HT1080 (cell line): ENCODE measurements around the gene GPR108. TPM values are rescaled to one million over a fixed set of nuclear protein-coding genes. Genes with fewer than 3 reads are reported as not detected.
"Not testable (repeated sequence)": the region's sequence is repeated elsewhere in the genome, so short reads cannot be mapped to it uniquely, and the experiment has no call there.

ENCODE experiments used
- DNase-seq: peaks from one replicate; pipeline ENCODE4 v3.0.0-alpha.2; 2015; ENCODE audit warnings: low read depth
- total RNA-seq: library from RNA; depleted of rRNA; stranded (reverse); fragments of >200 nt; shearing (Covaris generic); gene quantifications from 2 replicates; pipeline ENCODE4 v1.2.3, GENCODE V29; 2014

Gene GPR108
- total RNA-seq, 1 experiment from 2014 or later, result 25.5 TPM

DNA sequence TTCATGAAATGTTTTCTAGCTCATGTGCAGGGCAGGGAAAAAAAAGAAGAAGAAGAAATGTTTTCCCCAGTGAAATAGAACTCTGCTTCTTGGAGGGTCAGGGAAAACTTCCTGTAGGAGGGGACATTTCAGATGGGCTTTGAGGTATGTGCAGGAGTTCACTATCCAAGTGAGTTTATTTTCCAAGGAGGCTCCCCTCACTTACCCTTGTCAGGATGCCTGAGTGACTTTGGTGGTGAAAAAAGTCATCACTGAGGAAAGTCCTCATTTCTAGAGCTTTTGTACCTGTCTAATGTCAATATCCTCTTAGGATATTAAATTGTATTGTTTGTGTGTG, 16.3 kb downstream of the GPR108 start:
- no peak for DNase-seq

DNA sequence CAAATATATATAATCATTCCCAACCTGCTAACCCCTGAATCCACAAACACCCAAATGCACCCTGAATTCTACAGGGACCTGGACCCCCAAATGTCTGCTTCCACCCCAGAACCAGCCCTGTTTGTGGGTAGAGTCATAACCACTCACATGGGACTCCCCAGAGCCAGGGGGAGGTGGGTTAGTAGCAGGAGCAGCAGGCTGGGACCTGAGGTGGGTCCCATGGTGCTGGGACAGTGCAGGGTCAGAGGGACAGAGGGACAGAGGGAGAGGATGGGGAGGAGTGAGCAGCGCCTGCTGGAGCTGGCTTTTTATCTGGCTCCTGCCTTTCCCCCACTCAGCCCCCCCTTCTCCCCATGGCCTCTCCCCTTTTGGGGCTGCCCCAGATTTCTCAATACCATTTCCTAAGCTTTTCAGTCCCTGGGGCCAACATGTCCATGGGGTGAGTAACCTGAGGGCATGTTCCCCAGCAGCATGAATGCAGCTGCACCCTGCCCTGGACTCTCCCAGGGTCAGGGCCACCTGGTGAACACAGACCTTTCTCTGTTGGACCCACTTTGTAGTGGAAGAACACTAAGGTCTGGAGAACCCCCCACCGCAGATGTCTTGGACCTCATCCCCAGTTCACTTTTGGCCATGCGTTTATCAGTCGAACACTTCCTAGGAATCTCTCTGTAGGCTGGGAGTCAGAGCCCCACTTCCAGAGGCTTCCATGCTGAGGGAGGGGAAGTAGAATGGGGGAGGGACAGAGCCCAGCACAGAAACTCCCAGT, 16.8 kb downstream of the GPR108 start, which contains the start of gene C3:
C3 (minus strand) TSS at position 282 of the 769 bp plus-strand sequence; CDS start at position 221, 61 bp downstream.
- DNase-seq, result no peak

DNA sequence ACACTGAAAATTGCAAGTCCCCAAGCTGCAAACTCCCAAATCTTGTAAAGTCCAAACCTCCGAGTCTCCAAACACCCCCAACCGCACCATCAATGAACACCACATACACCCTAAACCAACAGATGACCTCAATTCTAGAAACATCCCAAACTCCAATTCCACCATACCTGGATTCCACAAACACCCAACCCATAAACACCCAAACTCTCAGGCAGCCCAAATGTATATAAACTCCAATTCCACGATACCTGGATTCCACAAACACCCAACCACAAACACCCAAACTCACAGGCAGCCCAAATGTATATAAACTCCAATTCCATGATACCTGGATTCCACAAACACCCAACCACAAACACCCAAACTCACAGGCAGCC, 17.4 kb downstream of the GPR108 start:
- no peak for DNase-seq

DNA sequence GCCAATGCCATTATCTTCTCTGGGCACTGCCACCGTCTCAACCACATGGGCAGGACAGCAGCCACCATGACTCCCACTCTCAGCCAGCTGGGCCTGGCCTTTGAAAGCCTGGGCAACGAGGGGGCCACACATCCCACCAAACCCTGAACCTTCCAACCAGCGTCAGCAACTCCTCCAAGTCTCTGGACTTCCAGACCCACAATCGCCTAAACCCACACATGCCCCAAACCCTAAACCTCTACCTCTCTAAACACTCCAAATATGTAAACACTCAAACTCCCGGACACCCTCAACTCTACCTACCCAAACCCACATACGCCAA, 17.9 kb downstream of the GPR108 start:
- DNase-seq, result no peak

- no peak for DNase-seq
Measured at GRCh38 chr19:6718741-6719539, 18.4 kb downstream of the GPR108 start.

DNA sequence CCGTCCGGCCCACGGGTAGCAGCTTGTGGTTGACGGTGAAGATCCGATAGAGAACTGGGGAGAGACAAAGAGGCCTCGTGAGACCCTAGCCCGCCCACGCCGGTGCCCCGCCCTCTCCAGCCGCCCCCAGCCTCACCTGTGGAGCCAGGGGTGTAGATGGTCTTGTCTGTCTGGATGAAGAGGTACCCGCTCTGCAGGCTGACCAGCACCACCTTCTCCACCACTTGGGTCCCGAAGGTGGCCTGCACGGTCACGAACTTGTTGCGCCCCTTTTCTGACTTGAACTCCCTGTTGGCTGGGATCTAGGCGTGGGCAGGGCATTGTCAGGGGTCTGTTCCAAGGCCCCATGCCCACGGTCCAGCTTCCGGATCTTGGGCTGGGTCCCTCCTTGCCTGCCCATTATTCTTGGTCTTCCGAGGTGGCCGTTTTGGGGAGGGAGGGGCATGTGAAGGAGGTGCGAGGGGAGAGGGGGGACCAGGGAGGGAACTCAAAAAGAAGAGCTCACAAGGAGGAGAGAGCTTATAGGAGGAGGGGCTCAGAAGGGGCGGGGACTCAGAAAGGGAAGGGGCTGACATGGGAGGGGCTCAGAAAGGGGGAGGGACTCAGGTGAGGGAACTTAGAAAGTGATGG, 19.2 kb downstream of the GPR108 start:
- DNase-seq, result no peak

DNA sequence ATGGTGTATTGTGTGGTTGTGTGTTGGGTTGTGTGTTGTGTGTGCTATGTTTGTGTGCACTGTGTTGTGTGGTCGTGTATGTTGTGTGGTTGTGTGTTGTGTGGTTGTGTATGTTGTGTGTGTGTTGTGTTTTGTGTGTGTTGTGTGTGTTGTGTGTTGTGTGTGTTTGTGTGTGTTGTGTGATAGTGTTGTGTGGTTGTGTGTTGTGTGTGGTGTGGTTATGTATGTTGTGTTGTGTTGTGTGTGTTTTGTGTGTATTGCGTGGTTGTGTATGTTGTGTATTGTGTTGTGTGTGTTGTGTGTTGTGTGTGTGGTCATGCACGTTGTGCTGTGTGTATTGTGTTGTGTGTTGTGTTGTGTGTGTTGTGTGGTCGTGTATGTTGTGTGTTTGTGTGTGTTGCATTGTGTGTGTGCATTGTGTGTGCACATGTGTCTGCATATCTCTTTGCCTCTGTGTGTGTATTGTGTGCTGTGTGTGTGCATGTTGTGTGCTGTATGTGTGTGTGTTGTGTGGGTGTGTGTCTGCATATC, 19.9 kb downstream of the GPR108 start:
- no peak for DNase-seq

GRCh38 chr19:6717036-6717435, 20.3 kb downstream of the GPR108 start:
- no peak for DNase-seq

DNA sequence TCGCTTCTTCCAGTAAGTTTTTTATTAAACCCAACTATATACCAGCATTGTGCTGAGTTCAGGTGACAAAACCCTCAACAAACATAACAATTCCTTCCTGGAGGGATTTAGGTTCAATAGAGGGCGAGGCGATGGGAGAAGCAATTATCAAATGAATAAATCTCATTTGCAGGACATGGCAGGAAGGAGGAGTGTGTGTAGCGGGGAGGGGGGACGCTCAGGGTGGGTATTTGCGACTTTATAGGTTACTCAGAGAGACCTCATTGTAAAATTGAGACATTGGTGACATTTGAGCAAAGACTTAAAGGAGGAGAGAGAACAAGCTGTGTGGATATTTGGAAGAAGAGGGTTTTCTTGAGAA, 20.8 kb downstream of the GPR108 start:
- DNase-seq, result no peak

DNA sequence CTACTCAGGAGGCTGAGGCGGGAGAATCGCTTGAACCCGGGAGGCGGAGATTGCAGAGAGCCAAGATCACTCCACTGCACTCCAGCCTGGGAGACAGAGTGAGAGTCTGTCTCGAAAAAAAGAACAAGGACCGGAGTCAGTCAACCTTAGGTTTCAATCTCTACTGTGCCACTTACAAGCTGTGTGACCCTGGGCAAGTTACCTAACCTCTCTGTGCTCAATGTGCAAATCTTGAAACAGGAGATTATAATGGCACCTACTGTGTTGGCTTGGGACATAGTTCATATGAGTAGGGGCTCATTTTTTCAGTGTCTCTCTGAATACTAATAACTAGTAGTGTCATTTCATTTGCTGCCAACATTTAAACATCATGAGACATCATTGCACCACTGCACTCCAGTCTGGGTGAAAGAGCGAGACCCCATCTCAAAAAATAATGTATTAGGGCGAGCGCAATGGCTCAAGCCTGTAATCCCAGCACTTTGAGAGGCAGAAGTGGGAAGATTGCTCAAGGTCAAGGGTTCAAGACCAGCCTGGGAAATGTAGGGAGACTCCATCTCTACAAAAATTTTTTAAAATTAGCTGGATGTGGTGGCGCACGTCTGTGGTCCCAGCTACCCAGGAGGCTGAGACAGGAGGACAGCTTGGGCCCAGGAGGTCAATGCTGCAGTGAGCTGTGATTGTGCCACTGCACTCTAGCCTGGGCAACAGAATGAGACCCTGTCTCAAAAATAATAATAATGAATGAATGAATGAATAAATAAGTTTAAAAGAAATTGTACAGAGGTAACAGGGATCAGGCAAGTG, 22.4 kb downstream of the GPR108 start:
- DNase-seq, result no peak

- no peak for DNase-seq
Measured at GRCh38 chr19:6713773-6714692, 23.3 kb downstream of the GPR108 start.

GRCh38 chr19:6712692-6713670, 24.4 kb downstream of the GPR108 start:
- no peak for DNase-seq

- DNase-seq, result no peak
Measured at GRCh38 chr19:6712231-6712630, 25.1 kb downstream of the GPR108 start.

DNA sequence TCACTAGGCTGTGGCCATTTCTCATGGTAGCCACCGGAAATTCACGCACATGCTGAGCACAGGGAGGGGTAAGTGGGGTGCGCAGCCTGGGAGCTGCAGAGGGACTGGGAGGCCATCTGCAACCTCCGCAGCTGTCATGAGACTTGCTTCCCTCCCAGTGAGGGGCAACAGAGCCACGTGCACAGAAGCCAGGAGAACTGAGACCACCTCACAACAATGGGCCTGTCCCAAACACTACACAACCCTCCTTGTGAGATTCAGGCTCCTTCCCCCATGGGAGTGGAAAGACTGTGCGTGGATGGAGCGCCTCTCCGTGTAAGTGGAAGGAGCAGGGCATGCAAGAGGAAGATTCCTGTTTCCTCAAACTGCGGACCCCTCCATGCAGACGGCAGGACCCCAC, 25.8 kb downstream of the GPR108 start:
- DNase-seq, result no peak

- DNase-seq, result no peak
Measured at GRCh38 chr19:6711078-6711361, 26.4 kb downstream of the GPR108 start.

DNA sequence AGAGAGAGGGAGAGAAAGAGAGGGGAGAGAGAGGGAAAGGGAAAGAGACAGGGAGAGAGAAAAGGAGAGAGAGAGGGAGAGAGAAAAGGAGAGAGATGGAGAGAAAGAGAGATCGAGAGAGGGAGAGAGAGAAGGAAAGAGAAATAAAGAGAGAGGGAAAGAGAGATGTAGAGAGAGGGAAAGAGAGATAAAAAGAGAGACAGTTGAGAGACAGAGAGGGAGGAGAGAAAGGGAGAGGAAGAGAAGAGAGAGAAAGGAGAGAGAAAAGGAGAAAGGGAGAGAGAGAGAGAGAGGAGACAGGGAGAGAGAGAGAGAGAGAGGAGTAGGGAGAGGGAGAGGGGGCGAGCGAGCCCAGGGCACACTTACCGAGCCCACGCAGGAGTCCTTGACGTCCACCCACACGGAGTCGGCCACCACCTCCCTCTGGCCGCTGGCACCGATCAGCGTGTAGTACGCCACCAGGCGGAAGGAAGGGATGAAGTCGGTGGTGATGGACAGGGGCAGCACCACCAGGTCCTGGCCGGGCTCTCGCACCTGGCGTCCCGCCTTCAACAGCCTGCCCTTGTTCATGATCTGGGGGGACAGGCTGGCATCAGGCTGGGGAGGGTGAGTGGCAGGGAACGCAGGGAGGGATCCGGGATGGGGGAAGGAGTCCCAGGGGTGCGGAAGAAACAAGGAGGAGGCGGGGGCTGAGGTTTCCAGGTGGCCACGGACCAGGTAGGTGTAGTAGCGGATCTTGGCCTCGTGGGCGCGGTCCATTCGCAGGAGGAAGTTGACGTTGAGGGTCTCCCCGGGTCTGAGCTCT, 26.9 kb downstream of the GPR108 start:
- DNase-seq, result no peak

DNA sequence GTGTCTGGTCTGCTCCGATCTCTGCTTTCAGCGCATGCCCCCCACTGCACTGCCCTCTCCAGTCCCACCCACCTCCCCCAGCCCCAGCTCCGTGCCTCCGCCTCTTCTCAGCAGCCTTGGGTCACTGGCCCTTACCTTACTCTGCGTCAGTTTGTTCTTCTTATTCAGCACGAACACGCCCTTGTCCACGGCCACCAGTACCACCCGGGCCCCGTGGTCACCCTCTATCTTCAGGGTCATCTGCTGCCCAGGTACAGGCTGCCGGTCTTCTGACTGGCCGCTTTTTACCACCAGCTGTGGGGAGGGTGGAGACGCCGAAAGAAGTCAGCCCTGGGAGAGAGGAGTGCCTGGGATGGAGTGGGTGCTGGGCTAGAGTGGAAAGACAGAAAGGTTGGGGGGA, 27.8 kb downstream of the GPR108 start:
- no peak for DNase-seq

DNA sequence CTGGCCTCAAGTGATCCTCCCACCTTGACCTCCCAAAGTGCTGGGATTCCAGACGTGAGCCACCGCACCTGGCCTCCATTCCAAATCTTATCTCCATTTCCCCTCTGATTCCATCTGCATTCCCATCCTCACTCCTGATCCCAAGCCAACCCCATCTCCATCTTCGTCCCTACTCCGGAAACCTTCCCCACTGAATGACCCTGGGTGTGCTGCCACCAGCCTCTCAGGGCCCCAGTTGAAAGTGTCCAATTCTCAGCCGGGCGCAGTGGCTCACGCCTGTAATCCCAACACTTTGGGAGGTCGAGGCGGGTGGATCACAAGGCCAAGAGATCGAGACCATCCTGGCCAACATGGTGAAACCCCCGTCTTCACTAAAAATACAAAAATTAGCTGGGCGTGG, 28.5 kb downstream of the GPR108 start:
- DNase-seq, result not testable (repeated sequence)

DNA sequence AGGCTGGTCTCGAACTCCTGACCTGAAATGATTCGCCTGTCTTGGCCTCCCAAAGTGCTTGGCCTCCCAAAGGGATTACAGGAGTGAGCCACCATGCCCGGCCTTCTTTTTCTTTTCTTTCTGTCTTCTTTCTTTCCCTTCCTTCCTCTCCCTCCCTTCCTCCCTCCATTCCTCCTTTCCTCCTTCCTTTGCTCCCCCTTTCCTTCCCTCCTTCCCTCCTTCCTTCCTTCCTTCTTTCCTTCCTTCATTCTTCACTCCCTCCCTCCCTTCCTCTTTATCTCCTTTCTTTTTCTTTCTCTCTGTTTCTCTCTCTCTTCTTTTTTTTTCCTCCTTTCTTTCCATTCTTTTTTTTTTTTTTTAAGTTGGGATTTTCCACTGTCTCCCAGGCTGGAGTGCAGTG, 29.0 kb downstream of the GPR108 start:
- no peak for DNase-seq
